GM12878 (cell line): Measurements from ENCODE around the gene TRPV3. TPM values are rescaled to one million over a fixed set of nuclear protein-coding genes. Genes with fewer than 3 reads are reported as not detected.

Experiments used
- ATAC-seq: fragments of 200-7000 bp; cut with Tn5 transposase; 3 replicates; pipeline ENCODE4 v1.9.1; 2020; ENCODE audit warnings: mild to moderate bottlenecking, moderate library complexity
- BruUV-seq: library from RNA; stranded (reverse); fragments of 400-500 nt; replicated peaks from 2 replicates; lab custom pipeline; 2021; lab: Mats Ljungman, UMichigan
- CTCF ChIA-PET: fragments of 300-600 bp; sonication (Branson Sonifier 250); formaldehyde crosslinking; extraction: SDS; loops from one replicate; lab custom pipeline; 2021; ENCODE audit warnings: inconsistent platforms; lab: Yijun Ruan, JAX
- POLR2A ChIA-PET: fragments of 350-600 bp; formaldehyde crosslinking; extraction: SDS; loops from one replicate; lab custom pipeline; 2021; ENCODE audit warnings: inconsistent platforms; lab: Charles Lee
- RAD21 ChIA-PET: fragments of 300-600 bp; sonication (Branson Sonifier 250); formaldehyde crosslinking; loops from one replicate; lab custom pipeline; 2023; ENCODE audit warnings: antibody characterized with exemption; ENCODE audit not compliant: unreplicated experiment; lab: Charles Lee
- SMC1A ChIA-PET: fragments of 300-600 bp; sonication (Branson Sonifier 250); formaldehyde crosslinking; loops from one replicate; lab custom pipeline; 2023; ENCODE audit not compliant: unreplicated experiment, uncharacterized antibody; lab: Charles Lee
- DNase-seq: peaks from one replicate; pipeline ENCODE4 v3.0.0-alpha.2; 2011; ENCODE audit warnings: low read depth, low spot score
- FAIRE-seq: peaks from 3 replicates; lab custom pipeline; 2011; peaks lifted over from hg19 to GRCh38; lab: Jason Lieb, UNC
- H2AFZ ChIP-seq: 2 replicates; pipeline ENCODE4 v1.6.0; 2011; ENCODE audit warnings: low read depth, low read length, control low read depth; ENCODE audit not compliant: control insufficient read depth
- H3K27ac ChIP-seq: 2 replicates; pipeline ENCODE4 v1.5.1; 2011; ENCODE audit warnings: control low read depth; ENCODE audit not compliant: control insufficient read depth, insufficient read depth
- H3K27me3 ChIP-seq, 2 experiments: replicated peaks in 1 of 2; 2 replicates each; pipeline versions ENCODE4 v1.6.0 to v1.6.1; 2011; ENCODE audit warnings: low read length in 1 of 2; ENCODE audit not compliant: control insufficient read depth in 2 of 2, insufficient read depth in 2 of 2
- H3K36me3 ChIP-seq, 2 experiments: 2 replicates each; pipeline ENCODE4 v1.5.1; 2011; ENCODE audit warnings: low read length in 1 of 2; ENCODE audit not compliant: control insufficient read depth in 2 of 2, insufficient read depth in 2 of 2
- H3K4me1 ChIP-seq: 2 replicates; pipeline ENCODE4 v1.6.1; 2011; ENCODE audit warnings: mild to moderate bottlenecking, low read length, moderate library complexity, mixed read lengths; ENCODE audit not compliant: control insufficient read depth, insufficient read depth
- H3K4me2 ChIP-seq: 2 replicates; pipeline ENCODE4 v1.6.0; 2011; ENCODE audit warnings: control low read depth; ENCODE audit not compliant: control insufficient read depth, insufficient read depth
- H3K4me3 ChIP-seq: fragments of 200-600 bp; sonication (generic); 2 replicates; pipeline ENCODE4 v1.5.1; 2016
- H3K79me2 ChIP-seq: 2 replicates; pipeline ENCODE4 v1.6.0; 2011; ENCODE audit warnings: low read length; ENCODE audit not compliant: control insufficient read depth, insufficient read depth
- H3K9ac ChIP-seq: 2 replicates; pipeline ENCODE4 v1.8.0; 2011; ENCODE audit warnings: low read length, control low read depth, mixed read lengths; ENCODE audit not compliant: control insufficient read depth, insufficient read depth
- H3K9me3 ChIP-seq: replicated peaks from 3 replicates; pipeline ENCODE4 v1.5.1; 2011; ENCODE audit warnings: mild to moderate bottlenecking, low read length; ENCODE audit not compliant: control insufficient read depth, insufficient read depth
- H4K20me1 ChIP-seq: 2 replicates; pipeline ENCODE4 v1.6.0; 2011; ENCODE audit not compliant: control insufficient read depth, insufficient read depth
- CUX1 ChIP-seq: IDR thresholded peaks from 2 replicates; pipeline ENCODE4 v1.6.1; 2012; ENCODE audit warnings: improper control_type of control experiment, low read depth, low read length; ENCODE audit not compliant: insufficient replicate concordance
- POU2F2 ChIP-seq: IDR thresholded peaks from 3 replicates; pipeline ENCODE4 v1.6.1; 2011; ENCODE audit warnings: low read depth, mild to moderate bottlenecking, low read length, borderline replicate concordance
- WGBS: methylation state at CpG from one replicate; pipeline ENCODE4 v1.1.6; 2016; ENCODE audit warnings: low lambda C conversion rate; ENCODE audit not compliant: insufficient replicate concordance, insufficient coverage; ENCODE audit errors: missing lambda C conversion rate; 5-methylcytosine and 5-hydroxymethylcytosine counted together
- in situ Hi-C: fragments of 300-500 bp; cut with MboI; formaldehyde crosslinking; loops from 9 replicates; pipeline ENCODE4 v1.14.3; 2018; ENCODE audit warnings: mixed read lengths
- intact Hi-C: fragments of 100-400 bp; cut with micrococcal nuclease; formaldehyde crosslinking; loops from one replicate; pipeline ENCODE4 v1.14.2; 2022; ENCODE audit not compliant: unreplicated experiment
- polyA plus RNA-seq, 11 experiments: library from polyadenylated mRNA; depleted of rRNA in 4 of 11; unstranded in 6 of 11; stranded (reverse) in 5 of 11; fragments of >200 nt; fragmentation: Nextera tagmentation in 4 of 11; fragmentation: Illumina TruSeq in 1 of 11; extraction: Ambion mirVana in 4 of 11; extraction: Trizol in 1 of 11; gene quantifications; 1 replicate in 1 of 11; 2 replicates in 10 of 11; pipeline versions ENCODE4 v1.2.1 to v1.2.3, GENCODE V29; 2011 to 2016; ENCODE audit warnings: inconsistent platforms in 2 of 11, missing spikeins in 2 of 11, low read depth in 1 of 11
- total RNA-seq, 4 experiments: library from RNA; depleted of rRNA in 3 of 4; stranded (reverse); fragments of >200 nt in 3 of 4; fragmentation: Illumina TruSeq in 1 of 4; extraction: Trizol in 1 of 4; gene quantifications; 2 replicates each; pipeline versions ENCODE4 v1.2.1 to v1.2.3, GENCODE V29; 2013 to 2021

Gene TRPV3
- total and polyA plus RNA-seq, 10 of the 15 experiments (the other 5 are each of a cell fraction or from before 2014, with no cell fraction given) = 0.52 to 12.0 (median 2.7) TPM

GRCh38 chr17:3471599-3471998, 86.0 kb downstream of the TRPV3 start, which contains the start of gene SPATA22:
Gene SPATA22, minus strand, starts transcription at chr17:3471819. Its CDS starts 2,494 bp downstream, at chr17:3469325.
- in situ Hi-C loops (no loop called here), intact Hi-C loops (no loop called here)
- Histone ChIP-seq H3K4me2 (no peak within 1 kb of the TSS), H3K27ac (no peak within 1 kb of the TSS), H2AFZ (no peak within 1 kb of the TSS), H3K4me1 (no peaks in the 10 kb centered on the region), H3K9ac (no peak within 1 kb of the TSS), H3K36me3 (no peaks in the 10 kb centered on the region), H3K9me3 (no peaks in the 10 kb centered on the region), H3K79me2 (no peaks in the 10 kb centered on the region), H4K20me1 (no peaks in the 10 kb centered on the region), H3K4me3 (no peak within 1 kb of the TSS), H3K27me3 (no peaks in the 10 kb centered on the region)
- ChIA-PET POLR2A (no interaction called here), RAD21 (no interaction called here), CTCF (no interaction called here), SMC1A (no interaction called here)
- TF ChIP-seq POU2F2 = no peak
- no peak for TF ChIP-seq CUX1
- BruUV-seq = no TSS peak
- no peak for ATAC-seq
- FAIRE-seq = no peak
- WGBS = 83% methylated on average over 38 of the region's 38 CpGs
- DNase-seq = no peak
